Sigmoid colon (tissue), 7 donors: Measurements from ENCODE around the gene CHCHD10. TPM values are rescaled to one million over a fixed set of nuclear protein-coding genes. Genes with fewer than 3 reads are reported as not detected.

Source experiments
- DNase-seq: peaks from one replicate; pipeline ENCODE4 v3.0.0-alpha.2; 2019
- H3K27ac ChIP-seq, 4 donors: fragments of 200-600 bp; sonication (generic); one replicate each; pipeline ENCODE4 v1.5.1; 2016 to 2019; ENCODE audit warnings: mild to moderate bottlenecking in 1 of 4
- H3K27me3 ChIP-seq, 3 donors: fragments of 200-600 bp; sonication (generic); one replicate each; pipeline ENCODE4 v1.5.1; 2019; ENCODE audit warnings: mild to moderate bottlenecking in 1 of 3
- H3K36me3 ChIP-seq, 4 donors: fragments of 200-600 bp; sonication (generic); one replicate each; pipeline ENCODE4 v1.5.1; 2016 to 2019
- H3K4me1 ChIP-seq, 4 donors: fragments of 200-600 bp; sonication (generic); one replicate each; pipeline ENCODE4 v1.5.1; 2017 to 2019
- H3K4me3 ChIP-seq, 4 donors: fragments of 200-600 bp; sonication (generic); one replicate each; pipeline ENCODE4 v1.5.1; 2017 to 2019; ENCODE audit warnings: mild to moderate bottlenecking in 2 of 4, moderate library complexity in 1 of 4
- H3K9me3 ChIP-seq, 4 donors: fragments of 200-600 bp in 3 of 4; sonication (generic) in 3 of 4; one replicate each; pipeline versions ENCODE4 v1.5.1 to v1.6.1; 2013 to 2019
- CTCF ChIP-seq, 4 experiments: fragments of 450-650 bp in 3 of 4; fragments of 200-600 bp in 1 of 4; IDR thresholded peaks; one replicate each; pipeline ENCODE4 v1.5.1; 2016 to 2019; ENCODE audit warnings: antibody characterized with exemption in 4 of 4, mild to moderate bottlenecking in 3 of 4, moderate library complexity in 2 of 4
- EP300 ChIP-seq, 4 donors: sonication (generic); formaldehyde crosslinking; IDR thresholded peaks; one replicate each; pipeline ENCODE4 v1.6.1; 2017; ENCODE audit warnings: antibody characterized with exemption in 4 of 4
- POLR2A ChIP-seq, 2 donors: fragments of 450-650 bp; IDR thresholded peaks; one replicate each; pipeline ENCODE4 v1.6.1; 2016; ENCODE audit warnings: antibody characterized with exemption in 2 of 2, mild to moderate bottlenecking in 2 of 2, moderate library complexity in 2 of 2
- POLR2AphosphoS5 ChIP-seq, 4 donors: sonication (generic); formaldehyde crosslinking; IDR thresholded peaks; one replicate each; pipeline ENCODE4 v1.6.1; 2017; ENCODE audit warnings: antibody characterized with exemption in 4 of 4
- WGBS, 2 donors: extraction: QIAGEN DNeasy Blood & Tissue Kit; methylation state at CpG; one replicate each; pipeline ENCODE4 v1.1.7; 2013; 5-methylcytosine and 5-hydroxymethylcytosine counted together
- intact Hi-C: fragments of 100-400 bp; cut with DNase I; formaldehyde crosslinking; loops from one replicate; pipeline ENCODE4 v1.15.1; 2023
- polyA plus RNA-seq, 3 donors: library from polyadenylated mRNA; stranded (reverse); fragments of 200-250 nt; gene quantifications; one replicate each; pipeline ENCODE4 v1.2.3, GENCODE V29; 2013
- total RNA-seq, 4 donors: library from RNA; depleted of rRNA; stranded (reverse); fragments of >200 nt; gene quantifications; one replicate each; pipeline ENCODE4 v1.1.0, GENCODE V29; 2016
- donor health status: healthy with polysubstance abuse.
- donor health status: Bipolar disorder and iron deficiency.
- donor health status: healthy.

The CHCHD10 gene
- total and polyA plus RNA-seq, 7 donors, result 5.7 to 336 (median 51.5) TPM

- 93 to 94% methylated on average over 5 of the region's 5 CpGs for WGBS, 2 donors
- intact Hi-C loops, result no loop called here
- H3K27me3 ChIP-seq, result no peaks in the 10 kb centered on the region
- H3K4me1 ChIP-seq, result peaks cover 0 to 20% (median 17%) of the 10 kb centered on the region in 4 donors
- no peak for DNase-seq
- H3K36me3 ChIP-seq, result no peaks in the 10 kb centered on the region
- H3K4me3 ChIP-seq, result no peak overlapping the region
- no peaks in the 10 kb centered on the region for H3K9me3 ChIP-seq
- TF ChIP-seq POLR2A (IDR thresholded peaks at IDR 0.05) (no peak), EP300 (IDR thresholded peaks at IDR 0.05) (no peak), POLR2AphosphoS5 (IDR thresholded peaks at IDR 0.05) (no peak), CTCF (IDR thresholded peaks at IDR 0.05) (no peak)
- no peak overlapping the region for H3K27ac ChIP-seq
Measured at GRCh38 chr22:23779731-23780130, 12.0 kb upstream of the CHCHD10 start.

- WGBS, 2 donors, result 94 to 95% methylated on average over 16 of the region's 16 CpGs
- Histone ChIP-seq H3K9me3 (no peaks in the 10 kb centered on the region), H3K4me3 (no peak overlapping the region), H3K27me3 (no peaks in the 10 kb centered on the region), H3K27ac (no peak overlapping the region), H3K4me1 (peaks cover 0 to 27% (median 23%) of the 10 kb centered on the region in 4 donors), H3K36me3 (no peaks in the 10 kb centered on the region)
- intact Hi-C loops, result no loop called here
- no peak for DNase-seq
- TF ChIP-seq POLR2A (IDR thresholded peaks at IDR 0.05), result no peak
- no peak for TF ChIP-seq EP300 (IDR thresholded peaks at IDR 0.05)
- no peak for TF ChIP-seq POLR2AphosphoS5 (IDR thresholded peaks at IDR 0.05)
- TF ChIP-seq CTCF (IDR thresholded peaks at IDR 0.05), result no peak
Measured at GRCh38 chr22:23779083-23779482, 11.3 kb upstream of the CHCHD10 start.

- Histone ChIP-seq H3K36me3 (no peaks in the 10 kb centered on the region), H3K4me3 (no peak overlapping the region), H3K9me3 (no peaks in the 10 kb centered on the region), H3K27ac (peak overlapping the region in 2 of 4 donors; percentile 70 to 76), H3K4me1 (peaks cover 0 to 32% (median 29%) of the 10 kb centered on the region in 4 donors), H3K27me3 (no peaks in the 10 kb centered on the region)
- WGBS, 2 donors, result 81 to 86% methylated on average over 3 of the region's 3 CpGs
- TF ChIP-seq POLR2AphosphoS5 (IDR thresholded peaks at IDR 0.05), result no peak
- TF ChIP-seq POLR2A (IDR thresholded peaks at IDR 0.05), result no peak
- TF ChIP-seq EP300 (IDR thresholded peaks at IDR 0.05), result no peak
- no peak for TF ChIP-seq CTCF (IDR thresholded peaks at IDR 0.05)
- intact Hi-C loops, result no loop called here
- no peak for DNase-seq
Measured at GRCh38 chr22:23778577-23778900, 10.8 kb upstream of the CHCHD10 start.

GRCh38 chr22:23777776-23778576, 10.2 kb upstream of the CHCHD10 start:
- Histone ChIP-seq H3K36me3 (no peaks in the 10 kb centered on the region), H3K27me3 (no peaks in the 10 kb centered on the region), H3K27ac (peak overlapping the region; percentile 42 to 76 (median 71)), H3K9me3 (no peaks in the 10 kb centered on the region), H3K4me3 (no peak overlapping the region), H3K4me1 (peaks cover 0 to 38% (median 34%) of the 10 kb centered on the region in 4 donors)
- WGBS, 2 donors, result 80 to 86% methylated on average over 11 of the region's 11 CpGs
- intact Hi-C loops, result no loop called here
- DNase-seq, result peak; percentile 84
- no peak for TF ChIP-seq CTCF (IDR thresholded peaks at IDR 0.05)
- no peak for TF ChIP-seq EP300 (IDR thresholded peaks at IDR 0.05)
- TF ChIP-seq POLR2A (IDR thresholded peaks at IDR 0.05), result no peak
- TF ChIP-seq POLR2AphosphoS5 (IDR thresholded peaks at IDR 0.05), result peak in 1 of 4 donors; percentile 7
